ENCODE measurements around the gene DLX1.
"Not testable (repeated sequence)": the region's sequence is repeated elsewhere in the genome, so short reads cannot be mapped to it uniquely, and the experiment has no call there.

Gene DLX1

DNA sequence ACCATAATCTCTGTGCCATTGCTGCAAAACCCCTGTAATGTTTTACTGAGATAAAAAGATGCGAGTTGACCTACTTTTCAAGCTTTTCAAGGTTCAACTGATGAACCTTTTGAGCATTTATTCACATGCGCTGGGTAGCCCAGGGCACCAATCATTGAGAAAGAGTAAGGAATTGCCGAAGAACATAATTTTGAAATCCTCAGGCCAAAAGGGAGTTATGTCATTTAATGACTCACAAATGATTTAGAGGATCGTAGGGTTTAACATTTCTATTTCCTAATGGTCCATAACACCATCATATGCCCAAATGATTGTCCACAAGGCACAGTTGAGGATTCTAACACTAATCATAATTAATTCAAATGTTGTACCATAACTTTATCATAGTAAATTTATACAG is 20.2 kb upstream of the DLX1 start:
- DNase-seq, result no peak

DNA sequence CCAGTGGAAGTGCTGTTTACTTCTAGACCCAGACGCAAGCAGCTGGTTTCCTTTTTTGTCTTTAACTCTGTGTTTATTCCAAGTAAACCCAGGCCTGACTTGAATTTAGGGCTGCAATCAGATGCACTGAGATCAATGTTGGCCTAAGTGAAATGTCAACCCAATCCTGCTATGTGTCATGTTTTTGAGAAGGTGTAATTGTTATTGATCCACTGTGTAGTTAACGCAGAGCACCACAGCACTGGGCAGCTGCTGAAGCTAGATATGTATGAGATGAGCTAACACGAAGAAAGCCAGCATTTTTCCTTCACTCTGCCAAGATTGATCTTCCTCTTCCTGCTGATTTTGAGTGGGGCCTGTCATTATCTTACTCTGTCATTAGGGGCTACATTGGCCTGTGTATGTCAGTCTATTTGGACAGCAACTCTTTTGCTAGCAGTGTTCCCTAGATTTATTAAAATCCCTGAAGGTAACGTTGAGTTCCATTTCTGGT is 18.9 kb upstream of the DLX1 start:
- DNase-seq, result peak; percentile 45

DNA sequence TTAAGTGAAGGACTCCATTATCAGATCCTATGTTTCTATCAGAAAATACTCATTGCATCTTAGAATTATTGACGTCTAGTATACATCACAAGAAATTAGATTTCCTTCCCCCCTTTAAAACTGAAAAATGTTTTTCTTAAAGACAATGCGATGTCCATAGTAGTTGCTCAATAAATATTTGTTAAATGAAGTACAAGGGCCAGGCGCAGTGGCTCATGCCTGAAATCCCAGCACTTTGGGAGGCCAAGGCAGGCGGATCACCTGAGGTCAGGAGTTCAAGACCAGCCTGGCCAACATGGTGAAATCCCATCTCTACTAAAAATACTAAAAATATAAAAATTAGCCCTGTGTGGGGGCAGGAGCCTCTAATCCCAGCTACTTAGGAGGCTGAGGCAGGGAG is 17.4 kb upstream of the DLX1 start:
- DNase-seq, result not testable (repeated sequence)

DNA sequence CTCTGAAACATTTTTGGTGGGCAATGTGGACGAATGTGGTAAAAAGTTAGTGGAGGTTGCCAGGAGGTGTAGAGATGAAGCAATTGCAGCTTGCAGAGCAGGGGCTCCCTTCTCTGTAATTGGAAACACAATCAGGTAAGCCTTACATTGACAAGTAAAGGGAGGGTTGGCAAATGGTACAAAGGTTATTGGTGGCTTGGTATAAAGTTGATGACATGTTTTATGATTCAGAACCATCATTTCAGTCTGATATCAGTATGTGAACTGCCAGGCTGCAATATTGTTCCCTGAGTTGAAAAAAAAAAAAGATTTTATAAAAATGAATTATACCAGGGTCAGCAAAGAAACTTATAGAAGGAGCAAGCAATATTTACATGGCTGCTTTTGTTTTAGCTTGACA is 14.4 kb upstream of the DLX1 start:
- no peak for DNase-seq

DNA sequence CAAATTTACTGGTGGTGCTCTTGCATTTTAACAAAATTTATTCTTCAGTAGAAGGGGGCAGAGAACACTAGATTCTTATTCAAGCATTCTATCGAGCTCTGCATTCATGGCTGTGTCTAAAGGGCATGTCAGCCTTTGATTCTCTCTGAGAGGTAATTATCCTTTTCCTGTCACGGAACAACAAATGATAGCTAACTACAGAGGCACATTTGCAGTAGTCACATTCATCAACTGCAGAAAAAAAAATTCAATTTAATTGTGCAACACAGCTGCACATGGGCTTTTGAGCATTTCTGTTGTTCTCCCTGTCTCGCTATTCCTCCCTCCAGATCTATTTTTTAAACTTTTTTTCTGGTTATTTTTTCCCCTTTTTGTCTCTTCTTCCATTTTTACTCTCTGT is 13.0 kb upstream of the DLX1 start:
- peak; percentile 95 for DNase-seq

DNA sequence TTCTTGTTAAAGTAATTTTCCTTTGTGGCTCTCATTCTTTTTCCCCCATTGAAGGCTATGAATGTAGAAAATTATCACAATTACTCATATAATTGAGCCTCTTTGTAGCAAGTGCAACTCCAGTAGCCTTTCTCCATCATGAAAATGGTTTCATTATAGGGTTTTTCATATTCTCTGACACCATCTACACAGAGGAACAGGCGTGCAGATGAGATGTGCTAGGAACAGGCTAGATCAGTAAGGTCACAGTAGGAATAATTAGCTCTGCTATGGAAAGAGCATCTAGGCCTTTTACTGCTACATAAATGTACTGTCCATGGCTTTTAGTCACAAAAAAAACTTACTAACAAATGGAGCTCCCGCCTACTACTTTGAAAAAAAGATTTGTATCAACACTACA is 12.6 kb upstream of the DLX1 start:
- DNase-seq, result peak; percentile 95

DNA sequence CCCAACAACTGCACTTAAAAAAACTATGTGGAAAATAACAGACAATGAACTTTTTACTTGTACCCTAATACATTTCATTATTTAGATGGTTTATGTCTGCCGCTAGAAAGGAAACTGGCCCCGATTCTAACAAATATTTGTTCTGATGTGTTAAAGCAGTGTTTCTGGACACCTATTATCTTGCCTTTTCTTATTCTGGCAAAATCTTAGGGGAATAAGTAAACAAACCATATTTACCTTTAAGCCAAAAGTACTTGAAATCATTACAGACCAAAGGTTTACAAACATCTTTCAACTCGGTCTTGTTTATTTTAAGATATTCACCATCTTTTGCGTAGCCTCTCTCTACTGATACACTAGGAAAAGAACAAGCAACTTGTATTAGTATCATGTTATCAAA is 11.8 kb upstream of the DLX1 start:
- DNase-seq, result no peak

DNA sequence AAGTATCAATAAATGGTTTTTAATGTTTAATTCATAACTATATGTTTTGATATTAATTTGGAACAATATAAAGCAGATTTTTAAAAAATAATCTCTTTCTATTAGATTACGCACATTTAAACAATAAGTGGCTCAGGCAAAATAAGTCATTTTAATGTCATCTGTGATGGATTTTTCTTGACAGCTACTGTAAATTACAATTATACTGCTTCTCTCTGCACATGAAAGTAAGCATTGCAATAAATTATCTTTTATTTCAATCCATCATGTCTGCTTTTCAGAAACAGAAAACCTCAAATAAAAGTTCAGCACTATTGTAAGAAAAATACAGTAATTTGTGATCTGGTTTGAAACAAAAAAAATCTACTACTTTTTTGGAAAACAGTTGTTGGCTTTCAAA is 11.1 kb upstream of the DLX1 start:
- no peak for DNase-seq

DNA sequence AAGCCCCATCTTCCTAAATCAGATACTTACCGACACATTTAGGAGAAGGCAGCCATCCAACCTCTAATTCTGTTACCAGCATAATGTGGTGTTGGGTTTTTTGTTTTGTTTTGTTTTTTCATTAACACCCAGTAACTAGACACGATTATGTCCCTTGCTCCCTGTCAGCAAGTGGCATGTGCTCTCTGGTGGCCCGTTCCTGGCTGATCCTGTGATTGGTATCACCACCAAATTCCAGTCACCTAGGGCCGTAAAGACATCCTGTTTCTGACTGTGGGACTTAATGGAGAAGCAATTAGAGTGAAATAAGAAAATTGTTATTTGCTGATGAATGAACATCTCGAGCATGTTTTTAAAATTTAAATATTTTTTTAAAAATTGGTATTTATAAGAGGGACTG is 5.9 kb upstream of the DLX1 start:
- DNase-seq, result no peak

DNA sequence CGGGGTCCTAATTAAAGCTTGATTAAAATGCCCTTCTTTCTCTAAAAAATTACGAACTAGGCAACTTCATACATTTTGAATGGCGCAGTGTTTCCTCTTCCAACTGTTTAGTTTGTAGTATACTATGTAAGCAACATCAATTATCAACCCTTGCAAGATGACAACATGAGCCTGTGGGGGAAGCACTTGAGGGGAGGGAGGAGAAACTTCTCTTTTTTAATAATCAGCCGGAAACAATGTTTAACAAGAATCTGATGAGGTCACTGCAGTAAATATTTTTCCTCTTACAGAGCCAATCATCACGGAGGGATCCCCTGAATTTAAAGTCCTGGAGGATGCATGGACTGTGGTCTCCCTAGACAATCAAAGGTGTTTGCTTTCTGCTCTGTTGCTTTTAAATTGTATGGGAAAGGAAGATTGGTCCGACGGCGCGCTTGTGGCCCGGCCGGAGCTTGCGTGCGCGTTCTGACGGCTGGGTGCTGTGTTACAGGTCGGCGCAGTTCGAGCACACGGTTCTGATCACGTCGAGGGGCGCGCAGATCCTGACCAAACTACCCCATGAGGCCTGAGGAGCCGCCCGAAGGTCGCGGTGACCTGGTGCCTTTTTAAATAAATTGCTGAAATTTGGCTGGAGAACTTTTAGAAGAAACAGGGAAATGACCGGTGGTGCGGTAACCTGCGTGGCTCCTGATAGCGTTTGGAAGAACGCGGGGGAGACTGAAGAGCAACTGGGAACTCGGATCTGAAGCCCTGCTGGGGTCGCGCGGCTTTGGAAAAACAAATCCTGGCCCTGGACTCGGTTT is 5.3 kb upstream of the DLX1 start:
- peak; percentile 41 for DNase-seq

DNA sequence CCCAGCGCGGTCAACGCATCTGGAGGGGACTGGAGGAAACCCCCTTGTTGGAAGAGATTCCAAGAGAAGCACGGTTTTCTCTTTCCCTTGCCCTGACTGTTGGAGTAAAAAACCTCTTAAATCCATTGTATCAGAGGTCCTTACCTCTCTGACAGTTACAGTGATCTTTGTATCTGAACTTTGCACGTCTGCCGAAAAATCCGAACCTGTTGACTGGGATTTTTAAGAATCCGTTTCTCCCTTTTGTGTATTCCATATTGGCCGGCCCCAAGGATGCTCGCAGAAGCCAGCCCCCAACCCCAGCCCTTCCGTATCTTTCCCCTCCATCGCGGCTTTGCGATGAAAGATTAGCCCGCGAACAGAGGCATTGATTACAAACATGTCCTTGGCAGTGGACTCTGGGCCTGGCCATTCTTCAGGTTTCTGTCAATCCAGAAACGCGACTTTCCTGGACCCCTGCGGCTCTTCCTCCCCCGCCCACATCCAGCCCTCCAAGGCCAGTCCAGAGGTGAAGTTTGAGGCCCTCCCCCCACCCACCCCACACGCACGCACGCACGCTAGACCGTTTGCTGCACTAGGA is 4.6 kb upstream of the DLX1 start:
- no peak for DNase-seq

DNA sequence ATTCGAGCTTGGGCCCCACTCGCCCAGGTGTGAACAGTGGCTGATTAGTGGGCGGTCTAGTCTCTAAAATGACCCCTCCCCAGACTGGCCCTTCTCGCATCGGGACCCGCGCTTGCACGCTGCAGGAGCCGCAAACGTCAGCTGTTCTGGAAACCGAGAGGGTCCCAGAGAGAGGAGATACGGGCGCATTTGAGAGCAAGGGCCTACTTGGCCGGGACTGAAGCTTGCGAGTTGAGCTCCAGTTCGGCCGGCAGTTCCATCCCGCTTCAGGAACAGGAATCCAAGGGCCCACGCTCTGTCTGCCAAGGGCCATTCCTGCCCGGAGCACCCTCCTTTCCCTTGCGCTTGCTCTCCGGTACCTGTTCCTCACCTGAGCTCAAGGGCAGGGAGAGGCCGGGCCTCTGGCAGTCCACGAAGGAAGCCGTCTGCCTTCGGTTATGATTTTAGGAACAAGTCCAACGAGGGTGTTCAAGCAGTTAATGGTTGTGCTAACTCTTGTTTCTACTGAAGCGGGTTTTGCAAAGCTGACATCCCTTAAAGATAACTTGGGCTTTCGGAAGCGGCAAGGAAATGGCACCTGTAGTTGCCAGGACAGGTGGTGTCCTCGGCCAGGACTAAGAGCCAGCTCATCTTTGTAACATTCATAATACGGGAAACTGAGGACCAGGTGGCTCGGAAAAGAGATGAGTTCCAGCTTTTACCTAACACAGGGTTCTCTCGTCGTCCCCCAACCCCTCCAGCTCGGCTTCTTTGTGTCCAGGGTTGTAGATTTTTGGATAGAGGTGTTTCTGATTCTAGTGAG is 3.9 kb upstream of the DLX1 start:
- DNase-seq, result no peak

DNA sequence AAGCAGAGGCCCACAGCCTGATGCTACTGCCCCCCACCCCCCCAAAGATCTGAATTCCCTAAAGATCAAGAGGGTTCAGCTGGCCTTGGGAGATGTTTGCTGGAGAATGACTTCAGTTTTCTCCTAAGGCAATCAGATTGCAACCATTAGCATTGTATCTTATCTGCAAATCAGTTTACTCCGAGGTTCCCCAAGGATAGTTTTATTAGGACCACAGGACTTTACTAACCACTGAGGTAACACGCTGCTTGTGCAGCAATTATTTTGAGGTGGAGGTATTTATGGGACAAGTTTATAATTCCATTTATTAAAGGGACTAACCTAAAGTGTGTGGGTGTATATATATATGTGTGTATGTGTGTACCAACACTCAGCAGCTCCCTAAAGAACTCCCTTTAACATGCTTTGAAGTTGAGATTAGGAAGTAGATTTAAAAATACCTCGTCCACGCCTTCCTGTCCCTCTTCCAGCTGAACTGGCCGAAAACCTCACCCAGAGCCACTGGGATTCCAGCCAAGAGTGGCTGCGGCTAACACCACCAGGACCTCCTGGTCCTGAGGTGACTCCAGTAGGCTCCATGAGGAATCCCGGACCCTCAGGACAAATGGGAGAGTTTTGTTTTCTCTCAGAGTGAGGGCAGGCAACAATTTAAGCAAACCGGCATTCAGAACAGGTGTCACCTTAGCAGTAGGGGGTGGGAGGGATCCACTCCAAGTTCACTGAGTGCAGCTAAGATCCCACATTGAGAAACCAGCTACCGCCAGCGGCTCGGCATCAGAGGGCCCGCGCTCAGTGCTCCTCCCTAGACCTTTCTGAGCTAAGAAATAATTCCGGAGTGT is 3.0 kb upstream of the DLX1 start:
- DNase-seq, result no peak

DNA sequence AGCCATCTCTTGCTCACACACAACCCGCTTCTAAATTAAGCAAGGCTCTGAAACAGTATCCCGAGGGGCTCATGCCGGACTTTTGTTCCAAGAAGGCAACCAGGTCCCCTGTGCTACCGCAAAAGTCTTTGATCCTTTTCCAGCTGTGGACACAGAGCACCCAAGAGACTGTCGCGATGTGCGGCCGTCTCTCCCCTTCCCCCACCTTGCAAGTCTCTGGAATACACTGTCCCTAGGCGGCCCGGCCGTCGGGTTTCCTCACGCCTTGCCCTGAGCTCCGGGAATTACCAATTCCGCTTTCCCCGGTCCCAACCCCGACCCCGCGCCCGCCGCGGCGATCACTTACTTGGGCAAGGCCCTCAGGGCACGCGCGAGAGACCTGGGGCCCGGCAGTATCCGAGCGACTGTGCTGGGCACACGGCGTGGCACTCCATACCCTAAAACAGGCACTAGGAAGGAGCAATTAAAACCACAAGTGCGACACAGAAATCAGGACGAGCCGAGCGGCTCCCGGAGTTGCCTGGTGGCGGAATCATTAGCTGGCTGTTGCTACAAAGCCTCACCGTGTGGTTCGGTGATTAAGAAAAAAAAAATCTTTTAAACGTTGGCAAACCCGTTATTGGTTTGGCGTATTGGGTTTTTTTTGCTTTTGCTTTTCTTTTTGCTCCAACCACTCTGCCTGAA is 2.2 kb upstream of the DLX1 start:
- no peak for DNase-seq

DNA sequence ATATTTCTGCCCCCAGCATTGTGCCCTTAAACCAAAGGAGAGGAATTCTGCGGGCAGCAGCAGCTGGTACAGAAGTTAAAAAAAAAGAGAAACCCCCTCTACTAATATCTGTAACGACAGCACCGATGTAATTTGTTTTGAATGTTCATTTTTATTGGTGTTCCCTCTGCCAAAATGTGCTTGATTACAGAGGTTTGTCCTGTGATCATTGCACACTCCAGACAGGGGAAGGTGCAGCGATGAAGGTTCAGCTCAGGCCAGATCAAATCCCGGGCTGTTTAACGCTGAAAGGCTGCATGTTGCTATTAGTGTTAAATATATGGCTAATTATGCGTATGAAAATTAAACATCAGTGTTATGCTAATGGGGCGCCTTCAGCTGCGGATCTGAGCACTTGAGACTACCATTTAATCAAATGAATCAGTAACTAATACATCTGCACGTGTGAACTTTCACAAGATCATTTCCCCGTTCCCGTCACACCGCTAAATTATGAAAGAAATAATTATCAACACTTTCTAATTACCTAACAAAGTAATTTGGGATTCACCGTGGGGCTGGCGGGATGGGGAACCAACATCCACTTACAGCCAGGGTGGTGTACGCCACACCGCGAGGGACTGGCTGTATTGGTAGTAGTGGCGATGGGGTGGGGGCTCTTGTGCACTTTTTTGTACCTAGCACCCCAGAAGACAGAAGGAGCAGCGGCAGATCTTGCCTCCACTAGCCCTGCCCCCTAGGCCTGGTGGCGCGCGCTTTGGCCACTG is 1.5 kb upstream of the DLX1 start:
- DNase-seq, result no peak

DNA sequence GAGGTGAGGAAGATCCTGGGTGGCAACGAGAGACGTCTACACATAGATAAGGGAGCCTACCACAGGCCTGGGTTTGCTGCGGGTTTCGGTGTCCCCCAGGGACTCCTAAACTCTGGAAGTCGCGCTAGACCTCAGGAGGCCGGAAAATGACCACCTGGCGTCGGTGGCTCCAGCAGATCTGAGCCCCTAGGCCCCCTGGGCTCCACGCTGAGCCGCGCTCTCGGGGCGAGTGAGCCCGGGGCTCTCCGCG is 987 bp upstream of the DLX1 start:
- DNase-seq, result no peak

DNA sequence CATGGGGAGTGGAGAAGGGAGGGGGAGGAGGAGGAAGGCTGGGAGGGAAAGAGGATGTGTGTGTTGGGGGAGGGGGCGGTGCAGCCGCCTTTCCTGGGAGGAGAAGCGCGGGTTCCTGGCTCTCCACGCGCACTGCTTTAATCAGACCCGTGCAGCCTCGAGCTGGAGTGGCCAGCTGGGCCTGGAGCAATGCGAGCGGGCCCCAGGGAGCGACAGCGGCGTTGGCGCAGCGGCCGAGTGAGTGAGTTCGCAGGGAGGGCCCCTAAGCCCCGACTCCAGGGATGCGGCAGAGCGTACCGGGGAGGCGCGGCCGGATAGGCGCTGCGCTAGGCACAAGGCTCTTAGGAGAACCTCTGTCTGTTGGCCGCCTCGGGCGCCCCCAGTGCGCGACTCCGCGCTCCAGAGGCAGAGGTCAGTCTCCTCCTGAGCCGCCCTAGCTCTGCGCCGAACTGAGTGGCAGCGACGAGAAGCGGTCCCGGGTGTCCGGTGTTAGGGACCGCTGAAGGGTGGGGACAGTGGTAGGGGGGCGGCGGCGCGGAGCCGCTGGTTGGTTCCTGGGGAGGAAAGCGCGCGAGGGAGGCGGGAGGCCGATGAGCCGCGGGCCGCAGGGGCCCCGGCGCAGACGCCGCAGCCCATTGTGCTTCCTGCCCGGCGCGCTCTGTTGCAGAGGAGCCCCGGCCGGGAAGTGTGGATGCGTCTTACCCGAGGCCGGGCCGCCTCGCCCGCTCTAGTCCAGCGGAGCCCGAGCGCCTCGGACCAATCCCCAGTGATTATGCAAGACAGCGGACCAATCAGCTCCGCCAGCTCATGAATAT is 455 bp upstream of the DLX1 start:
- peak; percentile 89 for DNase-seq

DNA sequence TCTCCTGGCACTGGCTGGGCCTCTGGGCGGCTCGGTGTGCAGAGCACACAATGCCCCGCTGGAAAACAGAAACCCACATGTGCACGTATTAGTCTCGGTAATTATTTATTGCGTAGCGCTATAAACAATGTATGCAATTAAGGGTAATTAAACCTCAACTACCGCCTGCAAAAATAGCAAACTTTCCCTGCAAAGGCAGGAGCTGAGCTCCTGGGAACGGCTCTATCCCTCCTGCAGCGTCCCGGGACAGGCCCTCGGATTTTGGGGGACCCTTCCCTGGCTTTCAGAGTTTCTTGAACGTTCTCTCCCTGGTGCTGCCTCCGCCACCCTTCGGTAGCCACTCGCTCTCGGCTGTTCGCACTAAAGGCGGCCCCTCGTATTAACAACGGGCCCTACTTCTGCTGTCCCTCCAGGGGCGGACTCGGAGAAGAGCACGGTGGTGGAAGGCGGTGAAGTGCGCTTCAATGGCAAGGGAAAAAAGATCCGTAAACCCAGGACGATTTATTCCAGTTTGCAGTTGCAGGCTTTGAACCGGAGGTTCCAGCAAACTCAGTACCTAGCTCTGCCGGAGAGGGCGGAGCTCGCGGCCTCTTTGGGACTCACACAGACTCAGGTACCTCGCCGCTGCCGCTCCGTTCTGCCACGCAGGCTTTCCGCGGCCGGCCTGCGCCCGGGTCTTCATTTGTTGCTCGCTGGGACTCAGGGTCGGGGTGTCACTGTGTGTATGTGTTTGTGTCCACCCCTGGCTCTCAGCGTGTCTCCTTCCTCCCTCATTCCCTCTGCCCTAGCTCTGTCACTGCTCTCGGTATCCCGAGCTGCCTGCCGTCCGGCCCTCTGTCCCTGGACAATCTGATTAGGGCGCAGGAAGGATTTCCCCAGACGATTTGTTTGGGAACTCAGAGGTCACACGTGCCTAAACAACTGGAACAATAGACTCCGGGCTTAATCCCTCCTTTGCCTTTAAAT is 1.2 kb downstream of the DLX1 start:
- DNase-seq, result no peak

DNA sequence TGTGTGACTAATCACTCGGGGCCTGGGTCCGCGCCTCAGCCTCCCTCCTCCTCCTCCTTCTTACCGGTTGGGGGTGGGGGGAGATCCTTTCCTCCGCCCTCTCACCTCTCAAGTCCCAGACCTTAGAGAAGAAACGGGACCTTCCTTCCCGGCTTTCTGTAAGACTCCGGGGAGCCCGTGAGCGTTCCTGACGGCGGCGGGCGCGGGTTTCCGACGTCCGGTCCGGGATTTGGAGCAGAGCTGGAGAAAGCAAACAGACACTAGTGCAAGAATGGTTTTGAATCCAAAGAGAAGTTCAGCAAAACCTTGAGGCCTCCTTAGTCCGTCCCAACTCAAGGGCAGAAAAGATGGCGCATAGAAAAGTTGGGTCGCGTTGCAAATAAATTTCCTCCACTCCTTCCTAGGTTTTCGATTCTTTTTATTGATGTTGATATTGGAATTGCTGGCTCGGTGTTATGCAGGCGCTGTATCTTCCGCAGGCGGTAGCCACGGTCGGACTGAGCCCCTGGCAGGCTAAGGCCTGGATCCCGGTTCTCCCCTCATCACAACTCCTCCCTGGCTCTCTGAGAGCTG is 2.0 kb downstream of the DLX1 start:
- DNase-seq, result no peak
